Panc1 (cell line): ENCODE results near the gene PCDHGA1.

Source experiments
- CTCF ChIP-seq: fragments of 450-650 bp; IDR thresholded peaks from 2 replicates; pipeline ENCODE4 v1.5.1; 2017; ENCODE audit warnings: mild to moderate bottlenecking
- POLR2AphosphoS5 ChIP-seq: IDR thresholded peaks from 2 replicates; pipeline ENCODE4 v1.6.1; 2012; ENCODE audit warnings: mild to moderate bottlenecking, low read depth, low read length, moderate library complexity

- TF ChIP-seq CTCF: no peak
- TF ChIP-seq POLR2AphosphoS5: no peak
These were observed 183.5 kb downstream of the PCDHGA1 start for GRCh38 chr5:141513627-141514329.
